Measurements from ENCODE around the gene H2BW1.

DNA sequence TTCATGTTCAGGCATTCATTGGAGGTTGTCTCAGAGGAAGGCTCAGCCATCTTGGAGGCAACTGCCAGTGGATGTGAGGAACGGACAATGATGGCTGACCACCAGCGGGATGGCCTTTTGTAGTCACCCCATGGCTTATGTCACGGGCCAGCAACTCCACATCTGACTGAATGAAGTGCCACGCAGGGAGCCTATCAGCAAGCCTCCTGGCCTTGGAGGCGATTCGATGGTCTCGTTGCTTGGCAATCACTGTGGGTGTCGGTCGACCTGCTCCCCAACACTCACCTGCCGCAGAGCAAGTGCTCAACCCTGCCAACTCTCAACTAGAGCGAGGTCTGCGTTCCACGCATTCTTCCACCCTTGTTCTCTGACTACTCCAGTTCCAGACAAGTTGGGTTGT, 33.7 kb upstream of the H2BW1 start:
- TF ChIP-seq, protein P1, sequence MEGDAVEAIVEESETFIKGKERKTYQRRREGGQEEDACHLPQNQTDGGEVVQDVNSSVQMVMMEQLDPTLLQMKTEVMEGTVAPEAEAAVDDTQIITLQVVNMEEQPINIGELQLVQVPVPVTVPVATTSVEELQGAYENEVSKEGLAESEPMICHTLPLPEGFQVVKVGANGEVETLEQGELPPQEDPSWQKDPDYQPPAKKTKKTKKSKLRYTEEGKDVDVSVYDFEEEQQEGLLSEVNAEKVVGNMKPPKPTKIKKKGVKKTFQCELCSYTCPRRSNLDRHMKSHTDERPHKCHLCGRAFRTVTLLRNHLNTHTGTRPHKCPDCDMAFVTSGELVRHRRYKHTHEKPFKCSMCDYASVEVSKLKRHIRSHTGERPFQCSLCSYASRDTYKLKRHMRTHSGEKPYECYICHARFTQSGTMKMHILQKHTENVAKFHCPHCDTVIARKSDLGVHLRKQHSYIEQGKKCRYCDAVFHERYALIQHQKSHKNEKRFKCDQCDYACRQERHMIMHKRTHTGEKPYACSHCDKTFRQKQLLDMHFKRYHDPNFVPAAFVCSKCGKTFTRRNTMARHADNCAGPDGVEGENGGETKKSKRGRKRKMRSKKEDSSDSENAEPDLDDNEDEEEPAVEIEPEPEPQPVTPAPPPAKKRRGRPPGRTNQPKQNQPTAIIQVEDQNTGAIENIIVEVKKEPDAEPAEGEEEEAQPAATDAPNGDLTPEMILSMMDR (IDR thresholded peaks at IDR 0.05; ENCODE audit: low read length), result no peak
- TF ChIP-seq EZH2phosphoT487 (IDR thresholded peaks at IDR 0.05; ENCODE audit: low read length), result no peak
